ENCODE measurements around the gene BORCS6. TPM values are rescaled to one million over a fixed set of nuclear protein-coding genes. Genes with fewer than 3 reads are reported as not detected.

BORCS6 gene
- total and polyA plus RNA-seq, 2 of the 13 experiments (the other 11 are each of a cell fraction or from before 2014, with no cell fraction given) = 2.0 to 5.1 TPM

DNA sequence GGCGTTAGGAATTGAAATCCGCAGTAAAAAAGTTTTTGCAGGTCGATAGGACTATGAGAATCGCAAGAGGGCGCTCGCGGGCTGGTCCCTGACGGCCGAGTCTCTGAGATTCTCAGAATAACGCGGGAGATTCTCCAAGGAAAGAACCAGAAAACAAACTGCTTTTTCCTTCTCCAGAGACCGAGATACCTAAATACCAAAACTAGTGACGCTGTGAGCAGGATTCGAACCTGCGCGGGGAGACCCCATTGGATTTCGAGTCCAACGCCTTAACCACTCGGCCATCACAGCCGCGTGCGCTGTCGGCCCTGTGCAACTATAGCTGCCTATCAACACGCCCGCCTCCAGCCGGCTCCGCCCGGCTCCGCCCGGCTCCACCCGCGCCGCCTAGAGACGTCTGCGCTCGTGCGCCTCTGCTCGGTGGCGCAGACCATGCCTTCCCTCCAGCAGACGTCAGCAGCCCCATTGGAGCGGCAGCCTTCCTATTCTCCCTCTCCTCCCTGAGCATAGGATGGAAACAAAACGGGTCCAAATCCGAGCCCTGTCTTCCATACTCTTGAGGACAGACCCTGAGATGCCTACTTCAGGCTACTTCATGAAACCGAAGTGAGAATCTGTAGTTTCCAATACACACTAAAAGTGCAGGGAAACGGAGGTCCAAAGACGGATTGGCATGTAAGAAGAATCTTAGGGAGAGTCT is 51.2 kb downstream of the BORCS6 start (continued):
- TF ChIP-seq ZNF124 (CRISPR knock-in tag; IDR thresholded peaks at IDR 0.05) = peak; percentile 86
- TF ChIP-seq, protein P1, sequence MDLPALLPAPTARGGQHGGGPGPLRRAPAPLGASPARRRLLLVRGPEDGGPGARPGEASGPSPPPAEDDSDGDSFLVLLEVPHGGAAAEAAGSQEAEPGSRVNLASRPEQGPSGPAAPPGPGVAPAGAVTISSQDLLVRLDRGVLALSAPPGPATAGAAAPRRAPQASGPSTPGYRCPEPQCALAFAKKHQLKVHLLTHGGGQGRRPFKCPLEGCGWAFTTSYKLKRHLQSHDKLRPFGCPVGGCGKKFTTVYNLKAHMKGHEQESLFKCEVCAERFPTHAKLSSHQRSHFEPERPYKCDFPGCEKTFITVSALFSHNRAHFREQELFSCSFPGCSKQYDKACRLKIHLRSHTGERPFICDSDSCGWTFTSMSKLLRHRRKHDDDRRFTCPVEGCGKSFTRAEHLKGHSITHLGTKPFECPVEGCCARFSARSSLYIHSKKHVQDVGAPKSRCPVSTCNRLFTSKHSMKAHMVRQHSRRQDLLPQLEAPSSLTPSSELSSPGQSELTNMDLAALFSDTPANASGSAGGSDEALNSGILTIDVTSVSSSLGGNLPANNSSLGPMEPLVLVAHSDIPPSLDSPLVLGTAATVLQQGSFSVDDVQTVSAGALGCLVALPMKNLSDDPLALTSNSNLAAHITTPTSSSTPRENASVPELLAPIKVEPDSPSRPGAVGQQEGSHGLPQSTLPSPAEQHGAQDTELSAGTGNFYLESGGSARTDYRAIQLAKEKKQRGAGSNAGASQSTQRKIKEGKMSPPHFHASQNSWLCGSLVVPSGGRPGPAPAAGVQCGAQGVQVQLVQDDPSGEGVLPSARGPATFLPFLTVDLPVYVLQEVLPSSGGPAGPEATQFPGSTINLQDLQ (CRISPR knock-in tag; IDR thresholded peaks at IDR 0.05) = 0 out of 2 replicates have a peak, but pooled peaks have one; percentile 74
- no peak; the same call in 1 of the 2 replicates for TF ChIP-seq YEATS4 (CRISPR knock-in tag; IDR thresholded peaks at IDR 0.05; ENCODE audit: borderline replicate concordance)
- no peak for TF ChIP-seq MAFG (CRISPR knock-in tag; IDR thresholded peaks at IDR 0.05)
- TF ChIP-seq ZSCAN12 (CRISPR knock-in tag; IDR thresholded peaks at IDR 0.05) = no peak
- TF ChIP-seq, protein P2, sequence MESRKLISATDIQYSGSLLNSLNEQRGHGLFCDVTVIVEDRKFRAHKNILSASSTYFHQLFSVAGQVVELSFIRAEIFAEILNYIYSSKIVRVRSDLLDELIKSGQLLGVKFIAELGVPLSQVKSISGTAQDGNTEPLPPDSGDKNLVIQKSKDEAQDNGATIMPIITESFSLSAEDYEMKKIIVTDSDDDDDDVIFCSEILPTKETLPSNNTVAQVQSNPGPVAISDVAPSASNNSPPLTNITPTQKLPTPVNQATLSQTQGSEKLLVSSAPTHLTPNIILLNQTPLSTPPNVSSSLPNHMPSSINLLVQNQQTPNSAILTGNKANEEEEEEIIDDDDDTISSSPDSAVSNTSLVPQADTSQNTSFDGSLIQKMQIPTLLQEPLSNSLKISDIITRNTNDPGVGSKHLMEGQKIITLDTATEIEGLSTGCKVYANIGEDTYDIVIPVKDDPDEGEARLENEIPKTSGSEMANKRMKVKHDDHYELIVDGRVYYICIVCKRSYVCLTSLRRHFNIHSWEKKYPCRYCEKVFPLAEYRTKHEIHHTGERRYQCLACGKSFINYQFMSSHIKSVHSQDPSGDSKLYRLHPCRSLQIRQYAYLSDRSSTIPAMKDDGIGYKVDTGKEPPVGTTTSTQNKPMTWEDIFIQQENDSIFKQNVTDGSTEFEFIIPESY (CRISPR knock-in tag; IDR thresholded peaks at IDR 0.05) = peak; percentile 16; the same call in 1 of the 2 replicates
- TF ChIP-seq RXRA (CRISPR knock-in tag; IDR thresholded peaks at IDR 0.05) = peak; percentile 65
- no peak for TF ChIP-seq ZNF563 (CRISPR knock-in tag; IDR thresholded peaks at IDR 0.05)
- TF ChIP-seq ZNF781 (CRISPR knock-in tag; IDR thresholded peaks at IDR 0.05; ENCODE audit: borderline replicate concordance, not compliant biosample characterization) = peak; percentile 81
- peak; percentile 76; the same call in 1 of the 2 replicates for TF ChIP-seq ZNF878 (CRISPR knock-in tag; IDR thresholded peaks at IDR 0.05)
- no peak for TF ChIP-seq ZNF251 (CRISPR knock-in tag; IDR thresholded peaks at IDR 0.05)
- TF ChIP-seq HNRNPK (IDR thresholded peaks at IDR 0.05; ENCODE audit: low read depth, low read length, poor library complexity, severe bottlenecking) = no peak
- TF ChIP-seq ZBTB20 (CRISPR knock-in tag; IDR thresholded peaks at IDR 0.05; ENCODE audit: borderline replicate concordance, low read depth) = peak; percentile 59; the same call in 1 of the 2 replicates
- no peak; the same call in 1 of the 2 replicates for TF ChIP-seq ZNF460 (CRISPR knock-in tag; IDR thresholded peaks at IDR 0.05; ENCODE audit: borderline replicate concordance)
- TF ChIP-seq PHF5A (CRISPR knock-in tag; IDR thresholded peaks at IDR 0.05; ENCODE audit: low read depth, unreplicated experiment) = no peak
- 0 out of 2 replicates have a peak, but pooled peaks have one; percentile 50 for TF ChIP-seq ZNF205 (CRISPR knock-in tag; IDR thresholded peaks at IDR 0.05)
- TF ChIP-seq ZNF670 (CRISPR knock-in tag; IDR thresholded peaks at IDR 0.05; ENCODE audit: borderline replicate concordance) = 0 out of 2 replicates have a peak, but pooled peaks have one; percentile 45
- no peak for TF ChIP-seq ZNF883 (CRISPR knock-in tag; IDR thresholded peaks at IDR 0.05; ENCODE audit: not compliant biosample characterization)
- peak; percentile 66 for TF ChIP-seq RXRB (CRISPR knock-in tag; IDR thresholded peaks at IDR 0.05; ENCODE audit: borderline replicate concordance)

Measured in HepG2 (cell line).